Spleen (tissue), 7 donors: ENCODE measurements around the gene ARSG.

Experiments
- CTCF ChIP-seq, 11 experiments: fragments of 200-600 bp in 7 of 11; fragments of 450-650 bp in 4 of 11; sonication (generic) in 4 of 11; IDR thresholded peaks in 8 of 11; conservative IDR thresholded peaks in 3 of 11; 1 replicate in 7 of 11; 2 replicates in 4 of 11; pipeline versions ENCODE4 v1.4.0 to v1.8.0; 2016 to 2021; ENCODE audit warnings: antibody characterized with exemption in 11 of 11, inconsistent platforms in 4 of 11, mild to moderate bottlenecking in 1 of 11
- POLR2A ChIP-seq, 3 donors: fragments of 450-650 bp; IDR thresholded peaks; one replicate each; pipeline ENCODE4 v1.5.1; 2017; ENCODE audit warnings: antibody characterized with exemption in 3 of 3, mild to moderate bottlenecking in 1 of 3
- POLR2AphosphoS5 ChIP-seq, 3 donors: sonication (generic); formaldehyde crosslinking; IDR thresholded peaks; one replicate each; pipeline ENCODE4 v1.5.1; 2017; ENCODE audit warnings: antibody characterized with exemption in 3 of 3
- donor health status: DM: no; HTN: no; CAD: no; lungs with moderate emphysema.
- donor health status: DM: no; HTN: no; CAD: no.
- donor health status: DM: no; HTN: no; CAD: no.

GRCh38 chr17:68385490-68386215 is 94.4 kb downstream of the ARSG start:
- TF ChIP-seq CTCF (IDR thresholded peaks at IDR 0.05 in 8 of 11, conservative IDR thresholded peaks at IDR 0.05 in 3 of 11) (no peak), POLR2AphosphoS5 (IDR thresholded peaks at IDR 0.05) (no peak), POLR2A (IDR thresholded peaks at IDR 0.05) (no peak)
